SK-N-SH treated with all-trans-retinoic acid at 6 μM for 48 hours (cell line): ENCODE measurements around the gene YPEL3.

ENCODE experiments used
- ATAC-seq: fragments of 200-7000 bp; cut with Tn5 transposase; 3 replicates; pipeline ENCODE4 v1.9.1; 2020; ENCODE audit warnings: mild to moderate bottlenecking, moderate library complexity
- ARNTL ChIP-seq: fragments of 450-650 bp; formaldehyde crosslinking; IDR thresholded peaks from 2 replicates; pipeline ENCODE4 v1.5.0; 2020; ENCODE audit warnings: low read depth, mild to moderate bottlenecking, moderate library complexity, borderline replicate concordance
- BACH2 ChIP-seq: fragments of 250-450 bp; sonication (Bioruptor Pico); IDR thresholded peaks from 2 replicates; pipeline ENCODE4 v1.9.0; 2021; ENCODE audit warnings: mild to moderate bottlenecking, borderline replicate concordance
- CREB5 ChIP-seq: fragments of 250-450 bp; sonication (Bioruptor Pico); IDR thresholded peaks from 2 replicates; pipeline ENCODE4 v1.5.1; 2020; ENCODE audit warnings: low read depth, mild to moderate bottlenecking, moderate library complexity
- CSDC2 ChIP-seq: fragments of 250-450 bp; sonication (Bioruptor Pico); IDR thresholded peaks from 2 replicates; pipeline ENCODE4 v1.5.0; 2020; ENCODE audit warnings: mild to moderate bottlenecking, moderate library complexity
- CSRNP3 ChIP-seq: fragments of 250-450 bp; sonication (Bioruptor Pico); IDR thresholded peaks from 2 replicates; pipeline ENCODE4 v1.5.1; 2021; ENCODE audit warnings: mild to moderate bottlenecking, moderate library complexity
- ESRRG ChIP-seq: fragments of 250-450 bp; sonication (Bioruptor Pico); IDR thresholded peaks from 2 replicates; pipeline ENCODE4 v1.6.1; 2021; ENCODE audit warnings: mild to moderate bottlenecking
- GLIS3 ChIP-seq: fragments of 250-450 bp; sonication (Bioruptor Pico); IDR thresholded peaks from 2 replicates; pipeline ENCODE4 v1.5.0; 2020; ENCODE audit warnings: mild to moderate bottlenecking, moderate library complexity
- ISL1 ChIP-seq: fragments of 250-450 bp; sonication (Bioruptor Pico); IDR thresholded peaks from 2 replicates; pipeline ENCODE4 v2.1.2; 2022; ENCODE audit warnings: mild to moderate bottlenecking, moderate library complexity
- OSR1 ChIP-seq: fragments of 250-450 bp; sonication (Bioruptor Pico); IDR thresholded peaks from 2 replicates; pipeline ENCODE4 v1.8.0; 2022; ENCODE audit warnings: moderate library complexity, mild to moderate bottlenecking, inconsistent platforms
- PATZ1 ChIP-seq: fragments of 250-450 bp; sonication (Bioruptor Pico); IDR thresholded peaks from 2 replicates; pipeline ENCODE4 v1.8.0; 2020; ENCODE audit warnings: mild to moderate bottlenecking, moderate library complexity, borderline replicate concordance
- RARB ChIP-seq: fragments of 250-450 bp; sonication (Bioruptor Pico); IDR thresholded peaks from 2 replicates; pipeline ENCODE4 v1.8.0; 2021; ENCODE audit warnings: mild to moderate bottlenecking, moderate library complexity
- SNAI2 ChIP-seq: fragments of 250-450 bp; sonication (Bioruptor Pico); IDR thresholded peaks from 2 replicates; pipeline ENCODE4 v1.5.0; 2020; ENCODE audit warnings: mild to moderate bottlenecking, moderate library complexity
- TCF4 ChIP-seq: fragments of 250-450 bp; sonication (Bioruptor Pico); IDR thresholded peaks from 2 replicates; pipeline ENCODE4 v1.8.0; 2021; ENCODE audit warnings: mild to moderate bottlenecking, moderate library complexity, borderline replicate concordance
- TOX ChIP-seq: fragments of 250-450 bp; sonication (Bioruptor Pico); IDR thresholded peaks from 2 replicates; pipeline ENCODE4 v1.8.0; 2021; ENCODE audit warnings: mild to moderate bottlenecking, moderate library complexity, borderline replicate concordance
- ZFP3 ChIP-seq: fragments of 250-450 bp; sonication (Bioruptor Pico); IDR thresholded peaks from 2 replicates; pipeline ENCODE4 v1.5.0; 2020; ENCODE audit warnings: mild to moderate bottlenecking, moderate library complexity
- ZFP30 ChIP-seq: fragments of 450-650 bp; formaldehyde crosslinking; IDR thresholded peaks from 2 replicates; pipeline ENCODE4 v1.5.0; 2022; ENCODE audit warnings: mild to moderate bottlenecking, moderate library complexity
- ZNF565 ChIP-seq: fragments of 450-650 bp; formaldehyde crosslinking; conservative IDR thresholded peaks from 2 replicates; pipeline ENCODE4 v1.5.0; 2020; ENCODE audit warnings: low read depth, mild to moderate bottlenecking, moderate library complexity
- ZNF70 ChIP-seq: fragments of 450-650 bp; formaldehyde crosslinking; IDR thresholded peaks from 2 replicates; pipeline ENCODE4 v1.5.0; 2020; ENCODE audit warnings: mild to moderate bottlenecking, moderate library complexity
- ZNF8 ChIP-seq: fragments of 450-650 bp; formaldehyde crosslinking; IDR thresholded peaks from 2 replicates; pipeline ENCODE4 v1.5.0; 2020; ENCODE audit warnings: mild to moderate bottlenecking, moderate library complexity

Gene YPEL3

GRCh38 chr16:30090610-30091331, 5.2 kb downstream of the YPEL3 start:
- TF ChIP-seq GLIS3 (no peak), TCF4 (no peak), SNAI2 (CRISPR knock-in tag) (no peak), CSDC2 (no peak), TOX (CRISPR knock-in tag) (no peak), CSRNP3 (no peak)
- ATAC-seq: no peak

DNA sequence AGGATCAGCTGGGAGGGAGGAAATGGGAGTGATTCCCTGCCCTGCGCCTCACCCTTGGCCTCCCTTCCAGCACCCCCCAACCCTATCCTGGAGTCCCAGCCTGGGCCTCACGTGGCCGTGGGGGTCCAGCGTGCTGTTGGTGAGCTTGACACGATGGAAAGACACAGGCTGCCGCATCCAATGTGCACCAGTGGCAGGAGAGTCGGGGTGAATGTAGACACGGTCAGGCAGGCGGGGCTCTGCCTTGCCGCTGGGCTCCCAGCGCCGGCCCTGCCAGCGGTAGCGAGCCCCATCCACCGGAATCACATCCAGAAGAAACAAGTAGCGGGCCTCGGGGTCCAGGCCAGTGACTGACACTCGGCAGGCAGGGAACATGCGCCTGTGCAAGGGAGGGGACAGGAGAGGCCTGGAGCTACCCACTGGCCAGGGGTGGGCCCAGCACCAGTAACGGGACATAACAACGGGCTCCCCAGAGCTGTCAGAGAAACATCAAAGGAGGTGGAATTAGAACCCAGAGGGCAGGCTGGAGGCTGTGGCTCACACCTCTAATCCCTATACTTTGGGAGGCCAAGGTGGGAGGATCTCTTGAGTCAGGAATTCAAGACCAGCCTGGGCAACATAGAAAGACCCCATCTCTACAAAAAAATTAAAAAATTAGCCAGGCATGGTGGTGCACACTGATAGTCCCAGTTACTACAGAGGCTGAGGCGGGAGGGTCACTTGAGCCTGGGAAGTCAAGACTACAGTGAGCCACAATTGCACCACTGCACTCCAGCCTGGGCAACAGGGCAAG, 7.0 kb downstream of the YPEL3 start:
- ATAC-seq: no peak
- no peak for TF ChIP-seq RARB (CRISPR knock-in tag)
- TF ChIP-seq ZNF565 (CRISPR knock-in tag): no peak
- TF ChIP-seq BACH2 (CRISPR knock-in tag): no peak
- no peak for TF ChIP-seq ZNF70 (CRISPR knock-in tag)
- TF ChIP-seq ARNTL: no peak
- no peak for TF ChIP-seq CSRNP3
- TF ChIP-seq GLIS3: no peak
- no peak for TF ChIP-seq SNAI2 (CRISPR knock-in tag)

- no peak for ATAC-seq
- TF ChIP-seq ESRRG (CRISPR knock-in tag) (no peak), ARNTL (no peak), GLIS3 (no peak), BACH2 (CRISPR knock-in tag) (no peak), ZNF8 (CRISPR knock-in tag) (no peak), TCF4 (no peak), SNAI2 (CRISPR knock-in tag) (no peak), CREB5 (CRISPR knock-in tag) (no peak)
- TF ChIP-seq, all 23 proteins: peak for 0
These were observed 7.7 kb downstream of the YPEL3 start for GRCh38 chr16:30088237-30088831.

- no peak for TF ChIP-seq SNAI2 (CRISPR knock-in tag)
- no peak for TF ChIP-seq OSR1 (CRISPR knock-in tag)
- no peak for TF ChIP-seq ZNF70 (CRISPR knock-in tag)
- TF ChIP-seq CREB5 (CRISPR knock-in tag): no peak
- no peak for TF ChIP-seq ZNF565 (CRISPR knock-in tag)
- no peak for TF ChIP-seq ISL1 (CRISPR knock-in tag)
- TF ChIP-seq CSDC2: no peak
- TF ChIP-seq PATZ1: no peak
- no peak for TF ChIP-seq ZFP3 (CRISPR knock-in tag)
- TF ChIP-seq ARNTL: no peak
- no peak for TF ChIP-seq TOX (CRISPR knock-in tag)
- no peak for TF ChIP-seq TCF4
- no peak for TF ChIP-seq ZNF8 (CRISPR knock-in tag)
- TF ChIP-seq ZFP30: no peak
- TF ChIP-seq BACH2 (CRISPR knock-in tag): no peak
- no peak for ATAC-seq
These were observed 8.7 kb downstream of the YPEL3 start for GRCh38 chr16:30087181-30087898.
